ENCODE measurements around the gene RAB30.

- TF ChIP-seq CTCF (IDR thresholded peaks at IDR 0.05; ENCODE audit: insufficient read depth, low read length) (no peak), POLR2AphosphoS5 (IDR thresholded peaks at IDR 0.05; ENCODE audit: low read depth) (no peak), GABPA (IDR thresholded peaks at IDR 0.05; ENCODE audit: low read depth) (no peak), SPI1 (IDR thresholded peaks at IDR 0.05; ENCODE audit: borderline replicate concordance, low read depth) (no peak)
- TF ChIP-seq, protein P1, sequence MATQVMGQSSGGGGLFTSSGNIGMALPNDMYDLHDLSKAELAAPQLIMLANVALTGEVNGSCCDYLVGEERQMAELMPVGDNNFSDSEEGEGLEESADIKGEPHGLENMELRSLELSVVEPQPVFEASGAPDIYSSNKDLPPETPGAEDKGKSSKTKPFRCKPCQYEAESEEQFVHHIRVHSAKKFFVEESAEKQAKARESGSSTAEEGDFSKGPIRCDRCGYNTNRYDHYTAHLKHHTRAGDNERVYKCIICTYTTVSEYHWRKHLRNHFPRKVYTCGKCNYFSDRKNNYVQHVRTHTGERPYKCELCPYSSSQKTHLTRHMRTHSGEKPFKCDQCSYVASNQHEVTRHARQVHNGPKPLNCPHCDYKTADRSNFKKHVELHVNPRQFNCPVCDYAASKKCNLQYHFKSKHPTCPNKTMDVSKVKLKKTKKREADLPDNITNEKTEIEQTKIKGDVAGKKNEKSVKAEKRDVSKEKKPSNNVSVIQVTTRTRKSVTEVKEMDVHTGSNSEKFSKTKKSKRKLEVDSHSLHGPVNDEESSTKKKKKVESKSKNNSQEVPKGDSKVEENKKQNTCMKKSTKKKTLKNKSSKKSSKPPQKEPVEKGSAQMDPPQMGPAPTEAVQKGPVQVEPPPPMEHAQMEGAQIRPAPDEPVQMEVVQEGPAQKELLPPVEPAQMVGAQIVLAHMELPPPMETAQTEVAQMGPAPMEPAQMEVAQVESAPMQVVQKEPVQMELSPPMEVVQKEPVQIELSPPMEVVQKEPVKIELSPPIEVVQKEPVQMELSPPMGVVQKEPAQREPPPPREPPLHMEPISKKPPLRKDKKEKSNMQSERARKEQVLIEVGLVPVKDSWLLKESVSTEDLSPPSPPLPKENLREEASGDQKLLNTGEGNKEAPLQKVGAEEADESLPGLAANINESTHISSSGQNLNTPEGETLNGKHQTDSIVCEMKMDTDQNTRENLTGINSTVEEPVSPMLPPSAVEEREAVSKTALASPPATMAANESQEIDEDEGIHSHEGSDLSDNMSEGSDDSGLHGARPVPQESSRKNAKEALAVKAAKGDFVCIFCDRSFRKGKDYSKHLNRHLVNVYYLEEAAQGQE (IDR thresholded peaks at IDR 0.05; ENCODE audit: insufficient replicate concordance, low read depth): no peak
Observed at GRCh38 chr11:83027289-83027688, 44.4 kb downstream of the RAB30 start.
